NCI-H2029 (cell line): ENCODE measurements around the gene GRB2.
"Not testable (repeated sequence)": the region's sequence is repeated elsewhere in the genome, so short reads cannot be mapped to it uniquely, and the experiment has no call there.

Source experiments
- DNase-seq: peaks from one replicate; lab custom pipeline; 2025; lab: John Stamatoyannopoulos, UW

Gene GRB2

DNA sequence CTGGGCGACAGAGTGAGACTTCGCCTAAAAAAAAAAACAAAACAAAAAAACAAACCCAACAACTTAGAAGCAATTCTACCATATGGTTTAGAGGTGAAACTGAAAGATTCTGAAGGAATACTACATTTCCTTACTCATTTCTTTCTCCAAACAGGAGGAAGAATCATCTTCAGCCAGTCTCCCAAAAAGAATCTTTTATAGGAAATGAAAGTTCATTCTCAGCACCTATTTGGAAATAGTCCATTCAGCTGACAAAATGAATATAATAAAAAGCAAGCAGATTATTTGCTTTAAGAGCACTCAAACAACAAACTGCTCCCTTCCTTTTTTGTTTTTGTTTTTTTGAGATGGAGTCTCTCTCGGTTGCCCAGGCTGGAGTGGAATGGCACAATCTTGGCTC lies 17.7 kb downstream of the GRB2 start:
- DNase-seq, result no peak

DNA sequence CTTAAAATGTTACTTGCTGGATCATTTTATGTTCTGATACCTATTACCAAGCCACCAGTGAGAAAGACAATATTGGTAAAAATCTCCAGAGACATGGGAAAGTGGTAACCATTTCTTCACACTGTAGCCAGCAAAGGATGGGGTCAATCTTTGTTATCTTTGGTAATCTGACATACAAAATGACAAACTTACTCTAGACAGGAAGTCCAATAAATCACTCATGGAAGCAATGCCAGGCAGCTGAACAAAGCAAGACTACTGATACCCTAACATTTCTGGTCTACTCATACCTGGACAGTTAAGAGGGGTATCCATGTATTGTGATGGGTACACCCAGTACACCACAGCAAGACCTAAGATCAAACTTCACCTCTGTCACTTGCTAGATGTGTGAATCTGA lies 19.0 kb downstream of the GRB2 start:
- no peak for DNase-seq

GRCh38 chr17:75384751-75385150 lies 20.7 kb downstream of the GRB2 start:
- no peak for DNase-seq

GRCh38 chr17:75383842-75384195 lies 21.7 kb downstream of the GRB2 start:
- no peak for DNase-seq

DNA sequence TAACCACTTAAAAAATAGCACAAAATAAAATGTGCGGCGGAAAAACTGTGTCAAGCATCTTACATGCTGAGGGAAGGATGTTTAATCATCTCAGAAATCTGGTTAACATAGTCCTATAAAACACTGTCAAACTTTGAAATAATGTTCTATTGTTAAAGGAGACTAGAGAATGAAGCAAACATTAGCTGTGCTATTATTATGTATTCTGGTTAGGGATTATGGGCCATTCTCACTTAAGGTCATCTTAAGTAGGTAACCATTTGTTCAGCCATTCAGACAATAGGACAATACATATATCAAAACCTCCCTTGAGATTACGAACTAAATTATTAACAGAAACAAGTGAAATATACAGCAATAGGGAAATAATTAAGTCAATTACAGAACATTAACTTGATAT lies 24.7 kb downstream of the GRB2 start:
- no peak for DNase-seq

DNA sequence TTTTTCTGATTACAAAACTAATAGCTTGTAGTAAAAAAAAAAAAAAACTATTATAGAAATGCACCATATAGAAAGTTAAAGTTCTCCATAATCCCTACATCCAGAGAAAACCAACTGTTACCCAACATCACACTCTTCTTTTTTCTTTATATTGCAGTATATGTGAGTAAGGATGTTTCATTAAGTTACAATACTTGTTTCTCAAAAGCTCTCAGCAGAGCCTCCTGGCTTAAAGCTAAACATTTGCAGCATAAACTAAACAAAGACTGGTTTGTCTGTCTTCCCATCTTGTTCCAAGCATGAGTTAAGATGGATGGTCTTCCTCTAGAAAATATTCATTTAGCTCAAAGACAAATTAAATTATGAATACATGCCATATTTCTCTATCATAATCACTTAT lies 25.2 kb downstream of the GRB2 start:
- DNase-seq, result no peak

- DNase-seq, result not testable (repeated sequence)
These were observed 26.1 kb downstream of the GRB2 start for GRCh38 chr17:75379426-75379825.

DNA sequence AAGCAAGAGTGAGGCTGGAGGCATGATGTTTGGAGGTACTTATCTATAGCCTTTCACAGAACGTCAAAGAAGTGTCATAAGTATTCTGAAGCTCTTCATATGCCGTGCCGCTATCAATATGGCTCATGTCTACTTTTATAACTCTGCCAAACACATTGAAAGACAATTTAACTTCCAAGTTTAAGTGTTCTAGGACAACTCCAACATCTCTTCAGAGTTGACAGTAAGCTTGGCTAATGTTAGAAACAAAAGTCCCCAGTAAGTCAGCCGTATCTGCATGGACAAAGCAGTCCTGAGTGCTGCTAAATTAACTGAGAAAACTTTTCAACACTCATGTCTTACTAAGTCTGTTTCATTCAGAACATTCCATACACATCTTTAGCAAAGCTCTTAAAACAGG lies 32.2 kb downstream of the GRB2 start:
- no peak for DNase-seq

DNA sequence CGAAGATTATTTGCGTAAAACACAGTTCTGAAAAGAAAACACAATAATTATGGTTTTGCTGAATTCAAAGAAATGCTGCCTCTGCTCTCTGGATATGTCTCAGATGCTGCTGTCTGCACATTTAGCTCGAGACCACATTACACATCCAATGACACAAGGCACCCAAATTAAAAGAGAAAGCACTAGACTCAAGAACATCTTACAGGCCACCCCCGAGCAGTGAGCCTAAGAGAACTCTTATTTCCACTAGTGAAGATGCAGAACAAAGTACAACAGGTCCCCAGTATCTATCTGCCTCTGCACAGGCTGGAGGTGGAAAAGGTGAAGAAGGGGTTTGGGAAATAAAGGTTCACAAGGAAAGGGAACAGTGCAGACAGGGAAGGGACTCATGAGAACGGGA lies 33.5 kb downstream of the GRB2 start:
- no peak for DNase-seq

DNA sequence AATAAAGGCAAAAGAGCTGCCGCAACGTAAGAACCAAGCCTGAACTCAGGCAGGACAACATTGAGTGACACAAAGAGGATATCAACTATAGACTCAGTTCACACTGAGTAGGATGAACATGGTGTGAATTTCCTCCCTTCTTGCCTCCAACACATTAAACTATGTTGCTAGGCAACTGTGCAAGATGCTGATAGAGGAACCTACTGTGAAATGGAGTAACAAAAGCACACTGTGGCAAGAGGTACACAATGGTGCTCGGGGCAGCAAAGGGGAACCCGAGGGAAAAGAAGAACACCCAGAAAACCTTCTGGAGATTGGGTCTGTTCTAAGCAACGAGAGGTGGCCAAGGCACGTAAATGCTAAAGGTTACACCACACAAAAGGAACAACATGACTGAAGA lies 34.1 kb downstream of the GRB2 start:
- no peak for DNase-seq

GRCh38 chr17:75370286-75370915 lies 35.1 kb downstream of the GRB2 start:
- DNase-seq, result no peak

DNA sequence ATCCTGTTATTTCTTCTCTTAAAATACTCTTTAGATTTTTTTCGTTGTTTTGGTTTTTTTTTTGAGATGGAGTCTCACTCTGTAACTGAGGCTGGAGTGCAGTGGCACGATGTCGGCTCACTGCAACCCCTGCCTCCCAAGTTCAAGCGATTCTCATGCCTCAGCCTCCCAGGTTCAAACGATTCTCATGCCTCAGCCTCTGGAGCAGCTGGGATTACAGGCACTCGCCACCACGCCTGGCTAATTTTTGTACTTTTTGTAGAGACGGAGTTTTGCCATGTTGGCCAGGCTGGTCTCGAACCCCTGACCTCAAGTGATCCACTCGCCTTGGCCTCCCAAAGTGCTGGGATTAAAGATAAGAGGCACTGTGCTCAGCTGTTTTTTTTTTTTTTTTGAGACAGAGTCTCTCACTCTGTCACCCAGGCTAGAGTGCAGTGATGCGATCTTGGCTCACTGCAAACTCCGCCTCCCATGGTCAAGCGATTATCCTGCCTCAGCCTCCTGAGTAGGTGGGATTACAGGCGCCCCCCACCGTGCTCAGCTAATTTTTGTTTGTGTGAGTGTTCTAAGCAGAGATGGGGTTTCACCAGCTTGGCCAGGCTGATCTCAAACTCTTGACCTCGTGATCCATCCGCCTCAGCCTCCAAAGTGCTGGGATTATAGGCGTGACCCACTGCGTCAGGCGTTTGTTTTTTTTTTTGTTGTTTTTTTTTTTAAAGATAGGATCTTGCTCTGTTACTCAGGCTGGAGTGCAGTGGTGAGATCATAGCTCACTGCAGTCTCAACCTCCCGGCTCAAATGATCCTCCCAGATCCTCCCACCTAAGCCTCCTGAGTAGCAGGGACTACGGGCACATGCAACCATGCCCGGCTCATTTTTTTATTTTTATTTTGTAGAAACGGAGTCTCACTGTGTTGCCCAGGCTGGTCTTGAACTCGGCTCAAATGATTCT lies 37.4 kb downstream of the GRB2 start:
- not testable (repeated sequence) for DNase-seq

- DNase-seq, result no peak
These were observed 38.2 kb downstream of the GRB2 start for GRCh38 chr17:75367312-75367711.

DNA sequence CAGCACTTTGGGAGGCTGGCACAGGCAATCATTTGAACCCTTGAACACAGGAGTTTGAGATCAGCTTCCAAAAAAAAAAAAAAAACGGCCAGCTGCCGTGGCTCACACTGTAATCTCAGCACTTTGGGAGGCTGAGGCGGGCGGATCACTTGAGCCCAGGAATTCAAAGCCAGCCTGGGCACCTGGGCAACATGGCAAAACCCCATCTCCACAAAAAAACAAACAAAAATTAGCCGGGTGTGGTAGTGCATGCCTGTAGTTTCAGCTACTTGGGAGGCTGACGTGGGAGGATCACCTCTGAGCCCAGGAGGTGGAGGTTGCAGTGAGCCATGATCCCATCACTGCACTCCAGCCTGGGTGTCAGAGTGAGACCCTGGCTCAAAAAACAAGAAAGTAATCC lies 39.0 kb downstream of the GRB2 start:
- DNase-seq, result no peak

DNA sequence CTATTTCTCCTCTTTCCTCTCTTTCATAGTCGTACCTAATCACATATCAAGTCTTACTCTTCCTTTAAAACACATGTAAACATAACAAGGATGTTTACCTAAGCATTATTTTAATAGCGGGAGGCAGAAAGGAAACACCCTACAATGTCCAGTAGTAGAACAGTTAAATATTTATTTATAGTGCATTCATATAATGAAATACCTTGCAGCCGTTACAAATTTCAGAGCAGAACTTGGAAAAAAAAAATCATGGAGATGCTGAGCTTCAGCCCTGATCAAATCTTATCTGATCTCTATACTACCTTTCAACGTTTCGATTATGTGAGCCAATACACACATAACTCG lies 39.6 kb downstream of the GRB2 start:
- DNase-seq, result no peak

DNA sequence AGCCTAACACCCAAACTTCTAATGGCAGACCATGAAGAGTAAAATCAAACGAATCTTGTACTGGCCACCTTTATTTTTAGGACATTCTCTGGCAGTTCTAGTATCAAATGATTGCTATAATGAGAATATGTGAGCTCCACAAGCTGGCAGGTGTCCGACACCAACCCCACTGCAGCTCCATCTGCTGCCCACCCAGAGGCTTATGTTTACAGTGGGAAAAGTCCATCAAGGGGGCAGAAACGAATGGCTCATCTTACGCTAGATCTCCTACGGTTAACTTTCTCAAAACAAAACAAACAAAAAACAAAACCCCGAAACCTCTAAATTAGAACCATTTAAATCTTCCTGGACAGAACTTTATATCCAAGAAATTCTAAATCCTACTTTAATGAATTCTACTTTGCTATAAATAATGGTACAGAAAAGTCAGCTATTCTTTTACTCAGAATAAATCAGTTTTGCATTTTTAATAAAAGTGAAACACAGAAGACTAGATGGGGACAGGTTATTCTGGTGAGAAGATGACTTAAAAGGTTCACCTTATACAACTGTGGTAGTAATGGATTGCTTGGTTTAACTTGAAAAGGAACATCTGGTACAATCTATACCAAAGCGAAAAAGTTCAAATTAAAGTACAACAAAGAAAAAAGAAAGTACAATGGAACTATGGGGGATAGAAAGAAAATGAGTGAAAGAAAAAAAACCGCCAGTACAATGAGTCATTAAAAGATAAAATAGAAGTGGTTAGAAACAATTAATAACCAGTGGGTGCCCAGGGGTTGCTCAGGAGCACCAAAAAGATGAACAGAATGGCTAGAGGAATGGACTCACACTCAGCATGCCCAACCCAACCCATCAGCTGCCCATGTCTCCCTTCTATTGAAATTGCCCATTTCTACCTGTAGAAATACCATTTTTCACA lies 40.2 kb downstream of the GRB2 start:
- DNase-seq, result no peak

DNA sequence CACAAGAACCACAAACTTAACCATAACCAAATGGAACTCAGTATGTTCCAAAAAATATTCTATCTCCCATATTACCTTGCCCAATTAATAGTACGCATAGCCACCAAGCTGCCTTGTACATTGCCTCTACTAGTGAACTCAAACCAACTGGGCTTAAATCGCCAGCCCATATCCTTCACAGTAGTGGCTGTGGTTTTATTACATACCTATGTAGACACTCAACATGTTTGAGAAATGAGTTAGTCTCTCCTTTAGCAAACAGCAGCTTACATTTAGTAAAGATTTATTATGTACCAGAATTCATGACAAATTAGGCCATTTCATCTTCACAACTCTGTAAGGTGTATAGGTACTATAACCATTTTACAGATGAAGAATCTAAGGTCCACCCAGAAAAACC lies 41.4 kb downstream of the GRB2 start:
- no peak for DNase-seq

DNA sequence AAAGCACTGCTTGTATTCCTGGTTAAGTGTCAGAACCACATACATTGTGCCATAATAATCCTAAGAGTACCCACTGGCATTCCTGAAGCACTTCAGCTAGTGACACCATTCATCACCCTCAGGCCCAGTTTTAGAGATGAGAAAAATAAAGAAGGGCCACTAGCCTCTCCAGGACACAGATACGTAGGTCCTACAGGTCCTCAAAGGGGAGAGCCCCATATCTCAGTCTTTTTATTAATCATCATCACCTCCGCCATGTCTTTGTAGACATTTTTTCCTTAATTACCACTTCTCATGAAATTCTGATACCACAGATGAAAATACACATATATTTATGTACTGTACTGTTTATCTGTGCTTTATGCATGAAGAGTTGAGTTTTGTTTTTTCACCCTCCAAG lies 43.5 kb downstream of the GRB2 start:
- DNase-seq, result no peak

- DNase-seq, result no peak
These were observed 44.1 kb downstream of the GRB2 start for GRCh38 chr17:75361344-75361743.

GRCh38 chr17:75356260-75356937 lies 49.1 kb downstream of the GRB2 start:
- DNase-seq, result no peak

- no peak for DNase-seq
These were observed 52.3 kb downstream of the GRB2 start for GRCh38 chr17:75353176-75353575.

- DNase-seq, result no peak
These were observed 53.4 kb downstream of the GRB2 start for GRCh38 chr17:75352079-75352569.
